DND-41 (cell line): ENCODE measurements around the gene RRAGD.

Experiments
- ATAC-seq: fragments of 200-7000 bp; cut with Tn5 transposase; 3 replicates; pipeline ENCODE4 v1.9.1; 2021; ENCODE audit warnings: low read depth; ENCODE audit not compliant: insufficient read depth
- DNase-seq: peaks from one replicate; pipeline ENCODE4 v3.0.0-alpha.2; 2020
- H2AFZ ChIP-seq: 2 replicates; pipeline ENCODE4 v1.6.0; 2012; ENCODE audit warnings: low read depth, low read length
- H3K27ac ChIP-seq: 2 replicates; pipeline ENCODE4 v1.5.1; 2012; ENCODE audit warnings: low read length, inconsistent platforms
- H3K27me3 ChIP-seq: fragments of 200-600 bp; sonication (generic); 2 replicates; pipeline ENCODE4 v1.6.0; 2012; ENCODE audit warnings: low read length, mild to moderate bottlenecking, inconsistent platforms; ENCODE audit not compliant: insufficient read depth, poor library complexity
- H3K36me3 ChIP-seq: 2 replicates; pipeline ENCODE4 v1.5.1; 2012; ENCODE audit warnings: low read length, inconsistent platforms; ENCODE audit not compliant: insufficient read depth
- H3K4me1 ChIP-seq: 2 replicates; pipeline ENCODE4 v1.5.1; 2012; ENCODE audit warnings: mild to moderate bottlenecking, low read length; ENCODE audit not compliant: insufficient read depth
- H3K4me2 ChIP-seq: 2 replicates; pipeline ENCODE4 v1.6.0; 2012; ENCODE audit warnings: mild to moderate bottlenecking, moderate library complexity, low read length, inconsistent platforms; ENCODE audit not compliant: insufficient read depth
- H3K4me3 ChIP-seq, 2 experiments: fragments of 200-600 bp in 1 of 2; shearing (Covaris generic) in 1 of 2; 2 replicates each; pipeline ENCODE4 v1.5.1; 2012 to 2016; ENCODE audit warnings: inconsistent platforms in 2 of 2, low read length in 2 of 2, mild to moderate bottlenecking in 2 of 2, low read depth in 1 of 2, moderate library complexity in 1 of 2
- H3K79me2 ChIP-seq: 2 replicates; pipeline ENCODE4 v1.6.0; 2012; ENCODE audit warnings: low read length, inconsistent platforms; ENCODE audit not compliant: insufficient read depth
- H3K9ac ChIP-seq: 2 replicates; pipeline ENCODE4 v1.6.0; 2012; ENCODE audit warnings: low read depth, mild to moderate bottlenecking, inconsistent platforms, low read length, moderate library complexity
- H3K9me3 ChIP-seq: 2 replicates; pipeline ENCODE4 v1.5.1; 2012; ENCODE audit warnings: low read length, moderate library complexity, mild to moderate bottlenecking, inconsistent platforms; ENCODE audit not compliant: insufficient read depth, severe bottlenecking
- H4K20me1 ChIP-seq: 2 replicates; pipeline ENCODE4 v1.6.0; 2012; ENCODE audit warnings: low read length; ENCODE audit not compliant: insufficient read depth
- EZH2 ChIP-seq: IDR thresholded peaks from 3 replicates; pipeline ENCODE4 v1.6.1; 2012; ENCODE audit warnings: borderline replicate concordance, low read depth, mild to moderate bottlenecking, moderate library complexity, low read length, inconsistent platforms; ENCODE audit not compliant: severe bottlenecking
- TF ChIP-seq, protein P1 (sequence below): IDR thresholded peaks from 2 replicates; pipeline ENCODE4 v1.5.1; 2012; ENCODE audit warnings: borderline replicate concordance, low read length, moderate library complexity, mild to moderate bottlenecking; ENCODE audit not compliant: poor library complexity, severe bottlenecking; ENCODE audit errors: extremely low read depth

Gene RRAGD

DNA sequence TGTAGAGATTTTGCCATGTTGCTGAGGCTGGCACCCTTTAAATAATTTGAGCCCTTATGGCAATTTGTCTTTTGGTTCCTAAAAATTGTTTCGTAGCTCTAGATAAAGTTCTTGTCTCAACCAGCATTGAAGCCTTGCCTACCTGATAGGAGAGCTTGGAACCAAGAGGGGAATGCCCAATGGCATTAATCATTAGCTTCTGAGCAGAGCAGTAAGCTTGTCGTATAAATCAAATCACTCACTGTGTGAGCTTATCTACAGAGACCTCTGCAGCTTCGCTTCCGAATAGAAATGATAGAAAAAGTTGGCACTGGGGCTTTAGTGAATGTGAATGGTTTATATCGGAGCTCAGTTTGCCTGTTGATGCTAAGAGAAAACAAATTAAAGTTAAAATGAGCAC, 31.6 kb upstream of the RRAGD start:
- ATAC-seq (no peak), DNase-seq (no peak)
- H2AFZ ChIP-seq = no peak overlapping the region
- H3K36me3 ChIP-seq = no peaks in the 10 kb centered on the region
- H4K20me1 ChIP-seq = no peaks in the 10 kb centered on the region
- no peaks in the 10 kb centered on the region for H3K4me1 ChIP-seq
- no peaks in the 10 kb centered on the region for H3K27me3 ChIP-seq
- no peak overlapping the region for H3K4me2 ChIP-seq
- H3K9me3 ChIP-seq = no peaks in the 10 kb centered on the region
- H3K4me3 ChIP-seq = no peak overlapping the region
- TF ChIP-seq, protein P1, sequence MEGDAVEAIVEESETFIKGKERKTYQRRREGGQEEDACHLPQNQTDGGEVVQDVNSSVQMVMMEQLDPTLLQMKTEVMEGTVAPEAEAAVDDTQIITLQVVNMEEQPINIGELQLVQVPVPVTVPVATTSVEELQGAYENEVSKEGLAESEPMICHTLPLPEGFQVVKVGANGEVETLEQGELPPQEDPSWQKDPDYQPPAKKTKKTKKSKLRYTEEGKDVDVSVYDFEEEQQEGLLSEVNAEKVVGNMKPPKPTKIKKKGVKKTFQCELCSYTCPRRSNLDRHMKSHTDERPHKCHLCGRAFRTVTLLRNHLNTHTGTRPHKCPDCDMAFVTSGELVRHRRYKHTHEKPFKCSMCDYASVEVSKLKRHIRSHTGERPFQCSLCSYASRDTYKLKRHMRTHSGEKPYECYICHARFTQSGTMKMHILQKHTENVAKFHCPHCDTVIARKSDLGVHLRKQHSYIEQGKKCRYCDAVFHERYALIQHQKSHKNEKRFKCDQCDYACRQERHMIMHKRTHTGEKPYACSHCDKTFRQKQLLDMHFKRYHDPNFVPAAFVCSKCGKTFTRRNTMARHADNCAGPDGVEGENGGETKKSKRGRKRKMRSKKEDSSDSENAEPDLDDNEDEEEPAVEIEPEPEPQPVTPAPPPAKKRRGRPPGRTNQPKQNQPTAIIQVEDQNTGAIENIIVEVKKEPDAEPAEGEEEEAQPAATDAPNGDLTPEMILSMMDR = no peak
- no peak for TF ChIP-seq EZH2
- H3K27ac ChIP-seq = no peak overlapping the region
- H3K79me2 ChIP-seq = no peaks in the 10 kb centered on the region
- no peak overlapping the region for H3K9ac ChIP-seq

GRCh38 chr6:89440200-89440599, 28.1 kb upstream of the RRAGD start:
- H4K20me1 ChIP-seq = no peaks in the 10 kb centered on the region
- no peaks in the 10 kb centered on the region for H3K36me3 ChIP-seq
- no peaks in the 10 kb centered on the region for H3K79me2 ChIP-seq
- no peak overlapping the region for H3K4me2 ChIP-seq
- ATAC-seq = no peak
- peaks cover 5% of the 10 kb centered on the region for H3K27me3 ChIP-seq
- no peak overlapping the region for H3K27ac ChIP-seq
- no peak overlapping the region for H3K4me3 ChIP-seq
- TF ChIP-seq EZH2 = no peak
- TF ChIP-seq, protein P1 = no peak
- no peaks in the 10 kb centered on the region for H3K4me1 ChIP-seq
- H3K9ac ChIP-seq = no peak overlapping the region
- H2AFZ ChIP-seq = no peak overlapping the region
- no peaks in the 10 kb centered on the region for H3K9me3 ChIP-seq
- no peak for DNase-seq

GRCh38 chr6:89439014-89439413, 26.9 kb upstream of the RRAGD start:
- H3K9me3 ChIP-seq = no peaks in the 10 kb centered on the region
- no peak overlapping the region for H2AFZ ChIP-seq
- H3K4me3 ChIP-seq = no peak overlapping the region
- H3K9ac ChIP-seq = no peak overlapping the region
- H3K4me1 ChIP-seq = no peaks in the 10 kb centered on the region
- H3K4me2 ChIP-seq = no peak overlapping the region
- TF ChIP-seq, protein P1 = no peak
- no peak for TF ChIP-seq EZH2
- no peak for ATAC-seq
- peaks cover 8% of the 10 kb centered on the region for H3K27me3 ChIP-seq
- no peaks in the 10 kb centered on the region for H3K79me2 ChIP-seq
- no peak overlapping the region for H3K27ac ChIP-seq
- DNase-seq = no peak
- H4K20me1 ChIP-seq = no peaks in the 10 kb centered on the region
- no peaks in the 10 kb centered on the region for H3K36me3 ChIP-seq

- H3K4me2 ChIP-seq = no peak overlapping the region
- DNase-seq = no peak
- peak overlapping the region; percentile 45; the same call in 1 of the 2 replicates for H2AFZ ChIP-seq
- H3K79me2 ChIP-seq = no peaks in the 10 kb centered on the region
- no peak overlapping the region for H3K27ac ChIP-seq
- no peaks in the 10 kb centered on the region for H3K9me3 ChIP-seq
- H4K20me1 ChIP-seq = no peaks in the 10 kb centered on the region
- no peaks in the 10 kb centered on the region for H3K36me3 ChIP-seq
- no peak overlapping the region for H3K4me3 ChIP-seq
- H3K4me1 ChIP-seq = no peaks in the 10 kb centered on the region
- no peak; the same call in 2 of the 3 replicates for ATAC-seq
- H3K27me3 ChIP-seq = peaks cover 8% of the 10 kb centered on the region
- TF ChIP-seq, protein P1 = no peak
- no peak for TF ChIP-seq EZH2
- H3K9ac ChIP-seq = no peak overlapping the region
These were observed 26.2 kb upstream of the RRAGD start for GRCh38 chr6:89438248-89438647.
